HL-60 (cell line): ENCODE data around the gene CDYL.

Experiments
- DNase-seq, 2 experiments: peaks; one replicate each; pipeline ENCODE4 v3.0.0-alpha.2; 2010 to 2020; ENCODE audit warnings: low read depth in 1 of 2, low spot score in 1 of 2
- H3K27ac ChIP-seq: fragments of 250-450 bp; sonication (Bioruptor Pico); replicated peaks from 2 replicates; pipeline ENCODE4 v1.5.1; 2020; ENCODE audit warnings: mild to moderate bottlenecking, moderate library complexity
- H3K27me3 ChIP-seq: fragments of 250-450 bp; sonication (Bioruptor Pico); 2 replicates; pipeline ENCODE4 v1.5.1; 2021; ENCODE audit warnings: mild to moderate bottlenecking, moderate library complexity; ENCODE audit not compliant: insufficient read depth, poor library complexity, severe bottlenecking
- H3K4me3 ChIP-seq: replicated peaks from 2 replicates; pipeline ENCODE4 v1.5.1; 2011; ENCODE audit warnings: mild to moderate bottlenecking, control low read depth, low read length; ENCODE audit not compliant: insufficient read depth
- GABPA ChIP-seq: IDR thresholded peaks from 2 replicates; pipeline ENCODE4 v1.6.1; 2012; ENCODE audit warnings: low read depth
- POLR2AphosphoS5 ChIP-seq: IDR thresholded peaks from 2 replicates; pipeline ENCODE4 v1.6.1; 2012; ENCODE audit warnings: low read depth
- SPI1 ChIP-seq: IDR thresholded peaks from 2 replicates; pipeline ENCODE4 v1.6.1; 2012; ENCODE audit warnings: low read depth, mild to moderate bottlenecking, borderline replicate concordance
- TF ChIP-seq, protein P1 (sequence below): IDR thresholded peaks from one replicate; pipeline ENCODE4 v1.5.1; 2011; ENCODE audit warnings: low read length, control low read depth, inconsistent platforms; ENCODE audit not compliant: insufficient read depth
- TF ChIP-seq, protein P2 (sequence below): IDR thresholded peaks from 2 replicates; pipeline ENCODE4 v1.6.1; 2012; ENCODE audit warnings: low read depth; ENCODE audit not compliant: insufficient replicate concordance

The CDYL gene

DNA sequence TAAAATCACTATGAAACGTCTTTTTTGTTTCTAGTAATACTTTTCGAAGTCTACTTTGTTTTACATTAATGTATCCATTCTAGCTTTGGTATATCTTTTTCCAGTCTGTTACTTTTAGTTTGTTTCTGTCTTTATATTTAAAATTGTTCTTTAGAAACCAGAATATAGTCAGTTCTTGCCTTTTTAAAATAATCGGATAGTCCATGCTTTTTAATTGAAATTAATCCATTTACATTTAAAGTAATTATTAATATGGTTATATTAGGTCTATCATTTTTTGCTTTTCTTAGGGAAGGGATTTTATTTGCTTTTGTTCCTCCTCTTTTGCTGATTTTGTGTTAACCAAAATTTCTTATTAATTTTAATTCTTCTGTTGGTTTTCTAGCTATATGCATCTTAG lies 23.7 kb downstream of the CDYL start:
- no peak overlapping the region for H3K27ac ChIP-seq
- H3K4me3 ChIP-seq = no peak overlapping the region
- TF ChIP-seq SPI1 = no peak
- TF ChIP-seq, protein P1, sequence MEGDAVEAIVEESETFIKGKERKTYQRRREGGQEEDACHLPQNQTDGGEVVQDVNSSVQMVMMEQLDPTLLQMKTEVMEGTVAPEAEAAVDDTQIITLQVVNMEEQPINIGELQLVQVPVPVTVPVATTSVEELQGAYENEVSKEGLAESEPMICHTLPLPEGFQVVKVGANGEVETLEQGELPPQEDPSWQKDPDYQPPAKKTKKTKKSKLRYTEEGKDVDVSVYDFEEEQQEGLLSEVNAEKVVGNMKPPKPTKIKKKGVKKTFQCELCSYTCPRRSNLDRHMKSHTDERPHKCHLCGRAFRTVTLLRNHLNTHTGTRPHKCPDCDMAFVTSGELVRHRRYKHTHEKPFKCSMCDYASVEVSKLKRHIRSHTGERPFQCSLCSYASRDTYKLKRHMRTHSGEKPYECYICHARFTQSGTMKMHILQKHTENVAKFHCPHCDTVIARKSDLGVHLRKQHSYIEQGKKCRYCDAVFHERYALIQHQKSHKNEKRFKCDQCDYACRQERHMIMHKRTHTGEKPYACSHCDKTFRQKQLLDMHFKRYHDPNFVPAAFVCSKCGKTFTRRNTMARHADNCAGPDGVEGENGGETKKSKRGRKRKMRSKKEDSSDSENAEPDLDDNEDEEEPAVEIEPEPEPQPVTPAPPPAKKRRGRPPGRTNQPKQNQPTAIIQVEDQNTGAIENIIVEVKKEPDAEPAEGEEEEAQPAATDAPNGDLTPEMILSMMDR = no peak
- no peak for TF ChIP-seq GABPA
- no peaks in the 10 kb centered on the region for H3K27me3 ChIP-seq
- no peak for DNase-seq

DNA sequence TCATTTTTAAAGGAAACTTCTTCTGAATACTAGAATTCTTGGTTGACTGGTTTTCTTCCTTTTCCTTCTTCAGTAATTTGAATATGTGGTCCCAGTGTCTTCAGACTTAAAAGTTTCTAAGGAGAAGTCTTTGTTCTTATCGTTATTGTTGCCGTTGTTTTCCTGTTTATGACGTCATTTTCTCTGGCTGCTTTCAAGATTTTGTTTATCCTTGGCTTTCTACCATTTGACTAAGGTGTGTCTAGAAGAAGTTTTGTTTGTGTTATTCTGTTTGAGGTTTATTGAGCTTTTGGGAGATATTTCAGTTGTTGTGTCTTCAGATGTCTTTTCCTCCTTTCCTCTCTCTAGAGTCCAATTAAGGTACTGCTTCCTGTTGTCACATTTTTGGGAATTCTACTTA lies 24.5 kb downstream of the CDYL start:
- Histone ChIP-seq H3K27ac (no peak overlapping the region), H3K27me3 (no peaks in the 10 kb centered on the region), H3K4me3 (no peak overlapping the region)
- DNase-seq = no peak
- TF ChIP-seq POLR2AphosphoS5 (no peak), SPI1 (no peak), GABPA (no peak)
- TF ChIP-seq, protein P1 = no peak
- TF ChIP-seq, protein P2, sequence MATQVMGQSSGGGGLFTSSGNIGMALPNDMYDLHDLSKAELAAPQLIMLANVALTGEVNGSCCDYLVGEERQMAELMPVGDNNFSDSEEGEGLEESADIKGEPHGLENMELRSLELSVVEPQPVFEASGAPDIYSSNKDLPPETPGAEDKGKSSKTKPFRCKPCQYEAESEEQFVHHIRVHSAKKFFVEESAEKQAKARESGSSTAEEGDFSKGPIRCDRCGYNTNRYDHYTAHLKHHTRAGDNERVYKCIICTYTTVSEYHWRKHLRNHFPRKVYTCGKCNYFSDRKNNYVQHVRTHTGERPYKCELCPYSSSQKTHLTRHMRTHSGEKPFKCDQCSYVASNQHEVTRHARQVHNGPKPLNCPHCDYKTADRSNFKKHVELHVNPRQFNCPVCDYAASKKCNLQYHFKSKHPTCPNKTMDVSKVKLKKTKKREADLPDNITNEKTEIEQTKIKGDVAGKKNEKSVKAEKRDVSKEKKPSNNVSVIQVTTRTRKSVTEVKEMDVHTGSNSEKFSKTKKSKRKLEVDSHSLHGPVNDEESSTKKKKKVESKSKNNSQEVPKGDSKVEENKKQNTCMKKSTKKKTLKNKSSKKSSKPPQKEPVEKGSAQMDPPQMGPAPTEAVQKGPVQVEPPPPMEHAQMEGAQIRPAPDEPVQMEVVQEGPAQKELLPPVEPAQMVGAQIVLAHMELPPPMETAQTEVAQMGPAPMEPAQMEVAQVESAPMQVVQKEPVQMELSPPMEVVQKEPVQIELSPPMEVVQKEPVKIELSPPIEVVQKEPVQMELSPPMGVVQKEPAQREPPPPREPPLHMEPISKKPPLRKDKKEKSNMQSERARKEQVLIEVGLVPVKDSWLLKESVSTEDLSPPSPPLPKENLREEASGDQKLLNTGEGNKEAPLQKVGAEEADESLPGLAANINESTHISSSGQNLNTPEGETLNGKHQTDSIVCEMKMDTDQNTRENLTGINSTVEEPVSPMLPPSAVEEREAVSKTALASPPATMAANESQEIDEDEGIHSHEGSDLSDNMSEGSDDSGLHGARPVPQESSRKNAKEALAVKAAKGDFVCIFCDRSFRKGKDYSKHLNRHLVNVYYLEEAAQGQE = no peak

DNA sequence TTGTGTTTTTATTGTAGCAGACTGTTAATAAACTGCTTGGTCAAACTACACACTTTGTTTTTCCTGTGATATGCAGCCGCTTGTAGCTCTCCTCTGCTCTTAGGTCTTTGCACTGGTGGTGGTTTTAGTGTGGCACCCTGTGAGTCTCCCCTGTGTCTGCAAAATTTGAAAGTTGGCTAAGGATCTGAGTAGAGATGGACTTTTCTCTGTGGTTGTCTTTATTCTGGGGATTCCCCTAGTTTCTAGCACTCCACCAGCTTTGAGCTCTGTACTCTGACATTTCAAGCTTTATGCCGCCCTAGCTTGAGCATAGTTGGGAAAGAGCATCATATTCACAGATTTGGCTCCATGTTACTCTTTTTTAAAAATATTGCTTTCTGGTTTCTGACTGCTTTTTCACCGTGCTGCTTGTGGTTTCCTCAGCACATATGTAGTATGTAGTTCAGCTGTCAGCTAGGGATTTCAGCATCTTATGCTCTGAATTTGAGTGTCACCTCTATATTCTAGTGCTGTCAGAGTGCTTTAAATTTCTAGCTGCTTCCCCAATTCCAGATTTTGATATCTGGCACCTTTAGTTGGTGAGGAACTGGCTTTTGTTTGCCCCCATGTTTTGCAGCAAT lies 25.4 kb downstream of the CDYL start:
- TF ChIP-seq SPI1 (no peak), POLR2AphosphoS5 (no peak), GABPA (no peak)
- TF ChIP-seq, protein P2 = no peak
- TF ChIP-seq, protein P1 = no peak
- H3K27ac ChIP-seq = no peak overlapping the region

More for the DNA sequence above, 25.4 kb downstream of the CDYL start:
- no peak for DNase-seq
- Histone ChIP-seq H3K27me3 (no peaks in the 10 kb centered on the region), H3K4me3 (no peak overlapping the region)
